Non-pigmented ciliary epithelial cell (primary cell): ENCODE measurements around the gene GPSM3.
"Not testable (repeated sequence)": the region's sequence is repeated elsewhere in the genome, so short reads cannot be mapped to it uniquely, and the experiment has no call there.

Experiments
- DNase-seq: peaks from one replicate; pipeline ENCODE4 v3.0.0-alpha.2; 2010; ENCODE audit warnings: low read depth

GPSM3 gene

GRCh38 chr6:32149932-32150870 is 42.2 kb downstream of the GPSM3 start:
- no peak for DNase-seq

DNA sequence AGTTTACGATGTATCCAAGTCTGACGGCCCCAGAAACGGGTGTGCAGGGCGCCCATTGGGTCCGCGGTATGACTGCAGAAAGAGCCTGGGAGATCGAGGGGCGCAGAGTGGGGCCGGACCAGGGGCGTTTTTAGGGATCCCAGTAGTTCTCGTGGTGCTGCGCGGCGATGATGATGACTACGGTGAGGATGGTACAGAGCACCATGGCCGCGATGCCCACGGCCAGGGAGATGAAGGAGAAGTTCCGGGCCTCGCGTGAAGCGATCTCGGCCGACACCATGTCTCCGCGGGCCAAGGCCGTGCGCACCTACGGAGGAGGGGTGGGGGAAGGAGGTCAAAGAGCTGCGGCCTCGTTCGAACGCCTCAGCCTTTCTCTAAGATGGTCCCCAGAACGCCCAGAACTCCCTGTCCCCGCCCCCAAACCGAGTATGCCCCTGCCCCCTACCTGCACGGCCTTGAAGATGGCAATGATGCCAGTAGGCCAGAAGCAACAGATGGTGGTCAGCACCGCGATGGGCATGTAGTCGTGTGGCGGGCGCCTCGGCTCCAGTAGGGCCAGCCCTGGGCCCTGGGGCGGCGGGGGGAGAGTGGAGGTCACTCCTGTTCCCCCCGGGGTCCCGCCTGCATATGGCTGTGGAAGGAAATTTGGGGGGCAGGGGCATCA is 43.2 kb downstream of the GPSM3 start:
- no peak for DNase-seq

GRCh38 chr6:32148289-32149091 is 44.0 kb downstream of the GPSM3 start:
- no peak for DNase-seq

DNA sequence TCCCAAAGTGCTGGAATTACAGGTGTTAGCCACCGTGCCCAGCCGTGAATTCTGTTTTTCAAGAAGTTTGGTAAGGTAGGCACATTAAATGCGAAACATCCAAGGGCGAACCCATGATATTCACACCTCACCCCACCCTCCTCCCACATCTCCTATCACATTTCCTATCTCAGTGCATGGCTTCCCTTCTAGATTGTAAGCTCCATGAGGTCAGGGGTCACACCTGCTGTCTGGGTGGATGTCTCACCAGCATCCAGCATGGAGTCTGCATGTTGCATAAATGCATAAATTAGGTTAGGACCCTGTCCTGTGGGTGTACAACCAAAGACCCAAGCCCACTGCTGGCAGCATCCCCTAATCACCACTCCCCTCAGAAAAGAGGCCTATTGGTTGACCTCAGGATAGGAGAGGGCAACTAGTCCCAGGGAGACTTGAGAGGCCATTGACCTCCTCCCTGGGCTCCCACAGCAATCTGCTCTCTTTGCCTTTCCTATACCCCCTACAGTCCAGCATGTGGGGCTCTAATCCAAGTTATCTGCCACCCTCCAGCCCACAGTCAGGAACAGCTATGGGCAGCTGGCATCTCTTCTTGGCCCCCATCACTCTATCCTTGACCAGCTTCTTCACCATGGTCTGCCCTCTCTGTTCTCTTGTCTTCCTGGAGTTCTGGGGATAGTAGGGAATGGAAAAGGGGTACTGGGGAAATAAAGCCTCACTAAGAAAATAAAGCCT is 44.9 kb downstream of the GPSM3 start:
- no peak for DNase-seq

DNA sequence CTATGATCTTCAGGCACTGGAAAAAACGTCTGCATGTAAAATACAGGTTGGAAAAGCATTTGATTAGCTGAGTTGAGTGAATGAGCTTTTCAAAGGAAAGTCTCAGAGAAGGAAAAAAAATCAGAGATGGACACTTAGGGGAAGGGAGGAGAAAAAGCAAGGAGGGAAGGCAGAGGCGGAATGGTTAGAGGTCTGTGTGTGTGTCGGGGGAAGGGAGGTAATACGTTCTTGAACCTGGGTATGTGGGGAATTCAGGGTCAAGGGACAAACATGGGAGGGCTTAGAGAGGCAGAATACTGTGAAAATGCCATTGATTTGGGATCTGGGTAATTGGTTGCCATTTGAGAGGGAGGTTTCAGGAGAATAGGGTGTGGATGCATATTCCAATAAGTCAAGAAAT is 45.8 kb downstream of the GPSM3 start:
- DNase-seq = no peak

GRCh38 chr6:32146287-32146686 is 46.2 kb downstream of the GPSM3 start:
- DNase-seq = no peak

DNA sequence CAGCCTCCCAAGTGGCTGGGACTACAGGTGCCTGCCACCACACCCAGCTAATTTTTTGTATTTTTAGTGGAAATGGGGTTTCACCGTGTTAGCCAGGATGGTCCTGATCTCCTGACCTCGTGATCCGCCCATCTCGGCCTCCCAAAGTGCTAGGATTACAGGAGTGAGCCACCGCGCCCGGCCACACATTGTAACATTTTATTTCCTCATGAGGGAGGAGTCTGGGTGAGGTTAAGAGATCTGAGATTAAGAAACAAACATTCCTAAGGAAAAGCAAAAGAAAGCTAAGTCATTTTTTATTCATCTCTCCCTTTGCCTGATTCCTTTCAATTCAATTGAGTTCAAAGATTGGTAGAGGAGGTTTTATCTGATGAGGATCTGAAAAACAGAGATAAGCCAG is 48.2 kb downstream of the GPSM3 start:
- DNase-seq = not testable (repeated sequence)
